ENCODE measurements around the gene GHR.

Gene GHR

GRCh38 chr5:42467572-42467971 is 44.3 kb downstream of the GHR start:
- DNase-seq = no peak

GRCh38 chr5:42467981-42468524 is 44.8 kb downstream of the GHR start:
- no peak for DNase-seq

- DNase-seq = no peak
These were observed 60.4 kb downstream of the GHR start for GRCh38 chr5:42483472-42484154.

GRCh38 chr5:42487077-42487476 is 63.8 kb downstream of the GHR start:
- DNase-seq = no peak

GRCh38 chr5:42487821-42488220 is 64.6 kb downstream of the GHR start:
- no peak for DNase-seq

- DNase-seq = no peak
These were observed 67.6 kb downstream of the GHR start for GRCh38 chr5:42490831-42491230.

- DNase-seq = no peak
These were observed 68.5 kb downstream of the GHR start for GRCh38 chr5:42491699-42492098.

GRCh38 chr5:42492974-42493373 is 69.7 kb downstream of the GHR start:
- DNase-seq = no peak

- DNase-seq = no peak
These were observed 71.2 kb downstream of the GHR start for GRCh38 chr5:42494414-42494813.

GRCh38 chr5:42495914-42496313 is 72.7 kb downstream of the GHR start:
- peak in 1 of 3 experiments; percentile 91 for DNase-seq

GRCh38 chr5:42496397-42497156 is 73.3 kb downstream of the GHR start:
- peak in 1 of 3 experiments; percentile 59 for DNase-seq

GRCh38 chr5:42498000-42498399 is 74.8 kb downstream of the GHR start:
- DNase-seq = peak in 1 of 3 experiments; percentile 55

GRCh38 chr5:42499016-42499415 is 75.8 kb downstream of the GHR start:
- DNase-seq = no peak

GRCh38 chr5:42500003-42500599 is 76.9 kb downstream of the GHR start:
- no peak for DNase-seq

GRCh38 chr5:42502613-42503470 is 79.6 kb downstream of the GHR start:
- DNase-seq = no peak

- no peak for DNase-seq
These were observed 83.4 kb downstream of the GHR start for GRCh38 chr5:42506662-42507061.

GRCh38 chr5:42507451-42508097 is 84.3 kb downstream of the GHR start:
- no peak for DNase-seq

GRCh38 chr5:42513246-42513645 is 90.0 kb downstream of the GHR start:
- DNase-seq = no peak

- peak in 1 of 3 experiments; percentile 39 for DNase-seq
These were observed 91.5 kb downstream of the GHR start for GRCh38 chr5:42514754-42515153.

GRCh38 chr5:42515504-42515903 is 92.3 kb downstream of the GHR start:
- no peak for DNase-seq

- no peak for DNase-seq
These were observed 93.2 kb downstream of the GHR start for GRCh38 chr5:42516282-42517042.

All from NCI-H1417 (cell line).